Testis (tissue), 2 donors: Measurements from ENCODE around the gene ZYX.
"Not testable (repeated sequence)": the region's sequence is repeated elsewhere in the genome, so short reads cannot be mapped to it uniquely, and the experiment has no call there.

Experiments
- POLR2A ChIP-seq: fragments of 450-650 bp; IDR thresholded peaks from one replicate; pipeline ENCODE4 v1.6.1; 2017; ENCODE audit warnings: antibody characterized with exemption, mild to moderate bottlenecking, moderate library complexity
- TF ChIP-seq, protein P1 (sequence below), 3 experiments: fragments of 450-650 bp in 2 of 3; fragments of 200-600 bp in 1 of 3; sonication (generic) in 1 of 3; IDR thresholded peaks; one replicate each; pipeline ENCODE4 v1.5.1; 2016 to 2019; ENCODE audit warnings: antibody characterized with exemption in 3 of 3, mild to moderate bottlenecking in 2 of 3, moderate library complexity in 1 of 3

DNA sequence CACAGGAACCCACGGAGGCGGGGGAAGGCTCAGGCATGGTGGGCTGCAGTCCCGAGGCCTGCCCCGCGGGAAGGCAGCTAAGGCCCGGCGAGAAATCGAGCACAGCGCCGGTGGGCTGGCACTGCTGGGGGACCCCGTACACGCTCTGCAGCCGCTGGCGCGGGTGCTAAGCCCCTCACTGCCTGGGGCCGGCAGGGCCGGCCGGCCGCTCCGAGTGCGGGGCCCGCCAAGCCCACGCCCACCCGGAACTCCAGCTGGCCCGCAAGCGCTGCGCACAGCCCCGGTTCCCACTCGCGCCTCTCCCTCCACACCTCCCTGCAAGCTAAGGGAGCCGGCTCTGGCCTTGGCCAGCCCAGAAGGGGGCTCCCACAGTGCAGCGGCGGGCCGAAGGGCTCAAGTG is 43.3 kb downstream of the ZYX start:
- TF ChIP-seq, protein P1, sequence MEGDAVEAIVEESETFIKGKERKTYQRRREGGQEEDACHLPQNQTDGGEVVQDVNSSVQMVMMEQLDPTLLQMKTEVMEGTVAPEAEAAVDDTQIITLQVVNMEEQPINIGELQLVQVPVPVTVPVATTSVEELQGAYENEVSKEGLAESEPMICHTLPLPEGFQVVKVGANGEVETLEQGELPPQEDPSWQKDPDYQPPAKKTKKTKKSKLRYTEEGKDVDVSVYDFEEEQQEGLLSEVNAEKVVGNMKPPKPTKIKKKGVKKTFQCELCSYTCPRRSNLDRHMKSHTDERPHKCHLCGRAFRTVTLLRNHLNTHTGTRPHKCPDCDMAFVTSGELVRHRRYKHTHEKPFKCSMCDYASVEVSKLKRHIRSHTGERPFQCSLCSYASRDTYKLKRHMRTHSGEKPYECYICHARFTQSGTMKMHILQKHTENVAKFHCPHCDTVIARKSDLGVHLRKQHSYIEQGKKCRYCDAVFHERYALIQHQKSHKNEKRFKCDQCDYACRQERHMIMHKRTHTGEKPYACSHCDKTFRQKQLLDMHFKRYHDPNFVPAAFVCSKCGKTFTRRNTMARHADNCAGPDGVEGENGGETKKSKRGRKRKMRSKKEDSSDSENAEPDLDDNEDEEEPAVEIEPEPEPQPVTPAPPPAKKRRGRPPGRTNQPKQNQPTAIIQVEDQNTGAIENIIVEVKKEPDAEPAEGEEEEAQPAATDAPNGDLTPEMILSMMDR (IDR thresholded peaks at IDR 0.05): not testable (repeated sequence)
- TF ChIP-seq POLR2A: not testable (repeated sequence)
